HG03432 (cell line): ENCODE results near the gene LZTS3.
"Not testable (repeated sequence)": the region's sequence is repeated elsewhere in the genome, so short reads cannot be mapped to it uniquely, and the experiment has no call there.

Source experiments
- ATAC-seq: cut with Tn5 transposase; IDR thresholded peaks from one replicate; pipeline ENCODE4 v1.9.1; 2021; ENCODE audit warnings: mild to moderate bottlenecking, moderate library complexity; ENCODE audit not compliant: unreplicated experiment

LZTS3 gene

DNA sequence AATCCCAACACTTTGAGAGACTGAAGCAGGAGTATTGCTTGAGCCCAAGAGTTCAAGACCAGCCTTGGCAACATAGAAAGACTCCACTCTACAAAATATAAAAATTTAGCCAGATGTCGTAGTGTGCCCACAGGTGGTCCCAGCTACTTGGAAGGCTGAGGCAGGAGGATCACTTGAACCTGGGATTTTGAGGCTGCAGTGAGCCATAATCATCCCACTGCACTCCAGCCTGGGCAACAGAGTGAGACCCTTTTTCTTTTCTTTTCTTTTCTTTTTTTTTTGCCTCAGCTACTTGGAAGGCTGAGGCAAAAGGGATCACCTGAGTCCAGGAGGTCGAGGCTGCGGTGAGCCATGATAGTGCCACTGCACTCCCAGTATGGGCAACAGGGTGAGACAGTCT, 31.6 kb downstream of the LZTS3 start:
- no peak for ATAC-seq

DNA sequence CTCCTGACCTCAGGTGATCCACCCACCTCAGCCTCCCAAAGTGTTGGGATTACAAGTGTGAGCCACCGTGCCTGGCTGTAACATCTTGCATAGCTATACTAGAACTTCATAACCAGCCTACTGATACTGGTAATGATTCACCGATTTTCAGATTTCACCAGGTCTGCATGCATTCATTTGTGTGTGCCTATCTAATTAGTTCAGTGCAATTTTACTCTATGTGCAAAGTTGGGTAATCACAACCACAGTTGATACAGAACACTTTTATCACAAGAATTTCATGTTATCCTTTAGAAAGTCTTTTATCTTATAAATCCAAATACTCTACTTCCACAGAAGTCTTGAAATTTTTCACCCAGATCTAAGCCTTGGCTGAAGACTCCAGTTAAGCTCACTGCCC, 35.9 kb downstream of the LZTS3 start:
- no peak for ATAC-seq

DNA sequence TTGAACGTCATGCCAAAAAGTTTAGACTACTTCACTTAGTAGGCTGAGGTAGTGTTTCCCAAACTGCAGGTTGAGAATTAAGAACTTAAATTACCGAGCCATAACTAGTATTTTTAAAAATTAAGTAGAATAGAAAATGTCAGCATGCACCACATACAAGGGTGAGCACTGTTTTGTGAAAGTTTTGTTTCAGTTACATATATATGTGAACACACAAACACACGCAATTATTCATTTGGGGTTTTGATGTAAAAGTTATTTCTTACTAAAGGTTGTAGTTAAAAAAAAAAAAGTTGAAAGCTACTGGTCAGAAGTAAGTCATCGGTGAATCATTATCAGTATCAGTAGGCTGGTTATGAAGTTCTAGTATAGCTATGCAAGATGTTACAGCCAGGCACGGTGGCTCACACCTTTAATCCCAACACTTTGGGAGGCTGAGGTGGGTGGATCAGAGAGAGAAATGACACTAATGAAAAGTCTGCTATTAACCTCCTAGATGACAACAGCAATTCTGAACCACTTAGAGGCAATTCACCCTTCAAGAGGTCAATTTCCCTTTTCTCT, 37.8 kb downstream of the LZTS3 start:
- ATAC-seq, result no peak

DNA sequence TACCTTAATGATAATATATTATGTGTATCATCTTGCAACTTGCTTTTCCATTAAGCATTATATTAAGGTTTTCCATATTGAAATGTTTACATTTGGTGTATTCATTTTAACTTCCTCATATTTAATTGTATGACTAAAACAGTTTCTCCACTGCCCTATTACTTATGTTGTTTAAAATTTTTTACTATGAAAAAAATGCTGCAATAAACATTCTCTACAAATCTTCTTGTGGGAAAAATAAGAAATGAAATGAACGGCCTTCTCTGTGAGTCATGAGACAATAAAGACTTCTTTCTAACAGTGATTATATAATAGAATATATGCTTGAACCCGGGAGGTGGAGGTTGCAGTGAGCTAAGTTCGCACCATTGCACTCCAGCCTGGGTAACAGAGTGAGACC, 39.2 kb downstream of the LZTS3 start:
- no peak for ATAC-seq

DNA sequence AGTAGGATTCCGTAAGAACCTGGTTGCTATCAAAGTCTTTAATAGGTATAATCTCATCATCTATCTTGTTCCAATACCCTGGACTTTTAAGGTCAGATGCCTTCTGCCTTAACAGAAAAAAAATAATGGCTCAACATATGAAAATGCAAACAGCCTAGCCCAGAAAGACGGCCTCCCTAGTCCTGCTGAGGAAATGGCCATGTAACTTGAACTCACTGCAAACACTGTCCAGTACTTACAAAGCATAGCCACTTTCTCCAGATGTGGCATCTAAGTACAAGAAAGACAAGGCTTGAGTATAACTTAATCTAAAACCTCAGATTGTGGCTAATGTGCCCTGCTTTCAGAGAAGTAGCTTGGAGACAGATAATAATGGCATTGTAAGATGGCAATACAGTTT, 40.2 kb downstream of the LZTS3 start:
- ATAC-seq, result no peak

DNA sequence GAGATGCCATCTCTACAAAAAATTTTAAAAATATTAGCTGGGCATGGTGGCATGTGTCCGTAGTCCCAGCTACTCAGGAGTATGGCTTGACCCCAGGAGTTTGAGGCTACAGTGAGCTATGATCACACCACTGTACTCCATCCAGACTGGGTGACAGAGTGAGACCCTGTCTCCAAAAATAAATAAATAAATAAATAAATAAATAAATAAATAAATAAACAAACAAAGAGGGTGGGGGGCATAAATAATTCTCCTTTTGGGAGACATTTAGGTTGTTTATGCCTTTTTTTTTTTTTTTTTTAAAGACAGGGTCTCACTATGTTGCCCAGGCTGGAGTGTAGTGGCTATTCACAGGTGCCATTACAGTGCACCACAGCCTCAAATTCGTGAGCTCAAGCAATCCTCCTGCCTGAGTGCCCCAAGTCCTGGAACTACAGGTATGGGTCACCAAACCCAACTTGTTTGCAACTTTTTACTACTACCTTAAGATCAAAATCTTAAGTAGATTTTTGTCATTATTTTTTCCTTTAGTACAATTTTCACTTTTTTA, 43.2 kb downstream of the LZTS3 start:
- no peak for ATAC-seq

DNA sequence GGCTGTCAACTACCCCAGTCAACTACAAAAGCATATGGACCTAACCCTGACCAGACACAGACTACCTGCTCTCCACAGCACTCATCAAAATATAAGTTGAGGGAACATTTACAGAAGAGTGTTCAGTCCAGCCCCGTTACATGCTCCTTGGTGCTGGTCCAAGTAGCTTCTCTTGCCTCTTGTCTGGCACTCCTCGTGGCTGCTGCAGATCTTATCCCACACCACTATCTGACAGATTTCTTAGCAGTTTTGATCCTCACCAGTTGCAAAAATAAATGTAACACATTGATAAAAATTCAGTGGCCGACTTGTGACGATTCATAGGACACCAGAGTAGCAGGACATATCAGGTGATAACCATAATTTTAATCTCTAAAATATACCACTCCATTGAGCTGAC, 44.3 kb downstream of the LZTS3 start:
- ATAC-seq, result no peak

DNA sequence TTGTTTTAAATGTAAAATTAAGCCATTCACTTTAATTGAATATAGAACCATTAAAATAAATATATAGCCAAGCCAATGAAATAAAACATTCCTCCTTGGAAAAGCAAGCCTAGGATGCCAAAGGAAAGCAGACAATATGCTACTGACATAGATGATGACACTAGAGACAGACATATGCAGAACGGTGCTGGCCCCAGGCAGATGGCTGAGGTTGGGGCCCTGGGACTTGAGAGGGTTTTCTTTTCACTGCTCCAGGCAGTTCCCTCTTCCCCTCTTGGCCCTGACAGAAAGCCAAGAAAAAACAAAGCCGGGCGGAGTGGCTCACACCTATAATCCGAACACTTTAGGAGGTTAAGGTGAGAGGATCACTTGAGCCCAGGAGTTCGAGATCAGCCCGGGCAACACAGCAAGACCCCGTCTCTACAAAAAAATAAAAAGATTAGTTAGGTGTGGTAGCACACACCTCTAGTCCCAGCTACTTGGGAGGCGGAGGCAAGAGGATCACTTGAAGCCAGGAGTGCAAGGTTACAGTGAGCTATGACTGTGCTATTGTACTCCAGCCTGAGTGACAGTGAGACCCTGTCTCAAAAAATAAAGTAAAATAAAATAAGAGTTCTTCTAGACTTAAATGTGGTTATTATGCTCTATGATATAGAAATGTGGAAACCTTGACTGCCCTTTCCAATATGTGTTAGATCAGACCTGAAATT, 44.9 kb downstream of the LZTS3 start:
- no peak for ATAC-seq

DNA sequence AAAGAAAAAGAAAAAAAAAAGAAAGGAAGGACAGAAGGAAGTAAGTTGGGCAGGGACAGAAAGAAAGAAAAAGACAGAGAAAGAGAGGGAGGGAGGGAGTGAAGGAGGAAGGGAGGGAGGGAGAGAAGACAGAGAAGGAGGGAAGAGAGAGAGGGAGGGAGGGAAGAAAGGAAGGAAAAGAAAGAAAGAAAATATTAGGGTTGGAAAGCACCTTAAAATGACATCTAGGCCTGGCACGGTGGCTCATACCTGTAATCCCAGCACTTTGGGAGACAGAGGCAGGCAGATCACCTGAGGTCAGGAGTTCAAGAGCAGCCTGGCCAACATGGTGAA, 46.9 kb downstream of the LZTS3 start:
- no peak for ATAC-seq

DNA sequence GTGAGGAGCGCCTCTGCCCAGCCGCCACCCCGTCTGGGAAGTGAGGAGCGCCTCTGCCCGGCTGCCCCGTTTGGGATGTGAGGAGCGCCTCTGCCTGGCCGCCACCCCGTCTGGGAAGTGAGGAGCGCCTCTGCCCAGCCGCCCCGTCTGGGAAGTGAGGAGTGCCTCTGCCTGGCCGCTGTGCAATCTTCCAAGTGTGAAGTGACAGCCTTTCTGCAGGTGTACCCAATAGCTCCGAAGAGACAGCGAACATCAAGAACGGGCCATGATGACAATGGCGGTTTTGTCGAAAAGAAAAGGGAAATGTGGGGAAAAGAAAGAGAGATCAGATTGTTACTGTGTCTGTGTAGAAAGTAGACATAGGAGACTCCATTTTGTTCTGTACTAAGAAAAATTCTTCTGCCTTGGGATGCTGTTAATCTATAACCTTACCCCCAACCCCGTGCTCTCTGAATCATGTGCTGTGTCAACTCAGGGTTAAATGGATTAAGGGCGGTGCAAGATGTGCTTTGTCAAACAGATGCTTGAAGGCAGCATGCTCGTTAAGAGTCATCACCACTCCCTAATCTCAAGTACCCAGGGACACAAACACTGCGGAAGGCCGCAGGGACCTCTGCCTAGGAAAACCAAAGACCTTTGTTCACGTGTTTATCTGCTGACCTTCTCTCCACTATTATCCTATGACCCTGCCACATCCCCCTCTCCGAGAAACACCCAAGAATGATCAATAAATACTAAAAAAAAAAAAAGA, 47.4 kb downstream of the LZTS3 start:
- ATAC-seq, result not testable (repeated sequence)

DNA sequence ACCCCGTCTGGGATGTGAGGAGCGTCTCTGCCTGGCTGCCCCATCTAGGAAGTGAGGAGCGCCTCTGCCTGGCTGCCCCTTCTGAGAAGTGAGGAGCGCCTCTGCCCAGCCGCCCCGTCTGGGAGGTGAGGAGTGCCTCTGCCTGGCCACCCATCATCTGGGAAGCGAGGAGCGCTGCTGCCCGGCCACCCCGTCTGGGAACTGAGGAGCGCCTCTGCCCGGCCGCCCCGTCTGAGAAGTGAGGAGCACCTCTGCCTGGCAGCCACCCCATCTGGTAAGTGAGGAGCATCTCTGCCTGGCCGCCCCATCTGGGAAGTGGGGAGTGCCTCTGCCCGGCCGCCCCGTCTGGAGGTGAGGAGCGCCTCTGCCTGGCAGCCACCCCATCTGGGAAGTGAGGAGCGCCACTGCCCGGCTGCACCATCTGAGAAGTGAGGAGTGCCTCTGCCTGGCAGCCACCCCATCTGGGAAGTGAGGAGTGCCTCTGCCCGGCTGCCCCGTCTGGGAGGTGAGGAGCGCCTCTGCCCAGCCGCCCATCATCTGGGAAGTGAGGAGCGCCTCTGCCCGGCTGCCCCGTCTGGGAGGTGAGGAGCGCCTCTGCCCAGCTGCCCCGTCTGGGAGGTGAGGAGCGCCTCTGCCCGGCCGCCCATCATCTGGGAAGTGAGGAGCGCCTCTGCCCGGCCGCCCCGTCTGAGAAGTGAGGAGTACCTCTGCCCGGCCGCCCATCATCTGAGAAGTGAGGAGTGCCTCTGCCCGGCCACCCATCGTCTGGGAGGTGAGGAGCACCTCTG, 48.4 kb downstream of the LZTS3 start:
- not testable (repeated sequence) for ATAC-seq

DNA sequence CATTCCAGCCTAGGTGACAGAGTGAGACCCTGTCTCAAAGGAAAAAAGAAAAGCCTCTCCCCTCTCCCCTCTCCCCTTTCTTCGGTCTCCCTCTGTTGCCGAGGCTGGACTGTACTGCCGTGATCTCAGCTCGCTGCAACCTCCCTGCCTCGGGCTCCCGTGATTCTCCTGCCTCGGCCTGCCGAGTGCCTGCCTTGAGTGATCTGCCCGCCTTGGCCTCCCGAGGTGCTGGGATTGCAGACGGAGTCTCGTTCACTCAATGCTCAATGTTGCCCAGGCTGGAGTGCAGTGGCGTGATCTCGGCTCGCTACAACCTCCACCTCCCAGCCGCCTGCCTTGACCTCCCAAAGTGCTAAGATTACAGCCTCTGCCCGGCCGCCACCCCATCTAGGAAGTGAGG, 49.2 kb downstream of the LZTS3 start:
- ATAC-seq, result not testable (repeated sequence)

DNA sequence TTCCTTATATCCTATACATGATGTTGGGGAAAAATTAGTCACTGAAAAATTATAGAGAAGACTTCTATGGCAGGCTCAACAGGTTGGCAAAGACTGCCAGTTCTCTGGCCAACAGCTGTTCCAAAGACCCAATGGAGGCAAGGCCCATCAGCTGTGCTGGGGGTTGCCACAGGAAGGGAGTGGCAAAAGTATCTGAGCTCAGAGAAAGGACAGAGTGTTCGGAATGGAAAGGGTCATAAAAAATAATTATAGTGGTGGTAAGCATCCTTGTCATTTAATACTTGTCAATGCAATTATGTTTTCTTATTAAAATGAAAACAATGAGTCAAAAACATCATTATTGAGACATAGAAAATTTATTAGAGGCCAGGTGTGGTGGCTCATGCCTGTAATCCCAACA, 49.8 kb downstream of the LZTS3 start:
- ATAC-seq, result no peak

DNA sequence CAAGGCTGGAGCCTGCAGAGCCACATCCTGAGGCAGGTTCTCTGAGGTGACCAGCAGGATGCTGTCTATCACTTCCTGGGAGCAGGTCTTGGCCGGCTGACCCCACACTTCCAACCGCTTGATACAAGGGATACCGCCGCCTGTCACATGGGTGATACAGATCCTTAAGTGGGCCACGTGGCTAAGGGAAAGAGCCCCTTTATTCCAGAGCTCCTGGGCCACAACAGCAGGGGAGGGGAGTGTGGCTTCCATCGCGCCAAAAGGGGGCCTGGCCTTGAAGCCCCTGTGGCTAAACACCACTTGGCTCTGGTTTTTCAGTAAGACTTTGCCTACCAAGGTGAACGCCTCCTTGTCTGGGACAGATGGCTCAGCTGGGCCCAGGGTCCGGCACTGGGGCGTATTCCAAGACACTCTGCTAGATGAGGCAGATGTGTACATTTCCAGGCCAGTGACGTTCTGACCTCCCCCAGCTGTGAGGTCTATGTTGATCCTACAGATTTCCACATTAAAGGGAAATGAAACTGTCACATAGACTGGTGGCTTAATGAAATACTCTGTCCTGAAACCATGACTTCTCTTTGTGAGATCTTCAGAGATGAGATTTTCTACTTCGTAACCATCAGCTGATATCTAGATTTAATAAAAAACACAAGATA, 51.3 kb downstream of the LZTS3 start:
- ATAC-seq, result no peak

DNA sequence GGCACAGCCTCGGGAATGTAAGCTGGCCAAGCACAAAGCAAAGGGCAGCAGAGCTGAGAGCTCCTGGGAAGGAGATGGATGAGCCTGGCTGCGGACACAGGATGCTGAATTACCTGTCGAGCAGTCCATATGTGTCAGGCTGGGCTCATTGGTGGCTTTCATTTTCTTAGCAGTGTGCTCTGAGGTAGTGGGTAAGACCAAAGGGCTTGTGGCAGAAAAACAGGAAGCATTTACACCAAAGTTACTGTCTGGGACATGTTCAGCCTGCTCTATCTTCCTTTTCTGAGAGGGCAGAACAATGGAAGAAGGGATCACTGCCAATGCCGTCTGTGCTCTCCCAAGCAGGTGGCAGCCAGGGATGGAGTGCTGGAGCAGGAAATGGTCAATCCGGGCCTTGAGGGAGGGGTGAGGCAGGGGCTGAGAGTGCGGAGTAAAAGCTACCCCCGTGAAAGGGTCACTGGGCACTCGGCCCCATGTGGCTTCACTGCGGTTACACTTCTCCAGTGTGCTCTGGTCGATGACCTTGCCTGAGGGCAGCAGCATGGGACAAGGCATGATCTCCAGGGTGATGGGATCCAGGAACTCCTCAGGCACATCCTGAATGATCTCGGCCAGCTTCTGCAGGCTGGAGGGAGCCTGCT, 52.0 kb downstream of the LZTS3 start:
- ATAC-seq, result no peak

DNA sequence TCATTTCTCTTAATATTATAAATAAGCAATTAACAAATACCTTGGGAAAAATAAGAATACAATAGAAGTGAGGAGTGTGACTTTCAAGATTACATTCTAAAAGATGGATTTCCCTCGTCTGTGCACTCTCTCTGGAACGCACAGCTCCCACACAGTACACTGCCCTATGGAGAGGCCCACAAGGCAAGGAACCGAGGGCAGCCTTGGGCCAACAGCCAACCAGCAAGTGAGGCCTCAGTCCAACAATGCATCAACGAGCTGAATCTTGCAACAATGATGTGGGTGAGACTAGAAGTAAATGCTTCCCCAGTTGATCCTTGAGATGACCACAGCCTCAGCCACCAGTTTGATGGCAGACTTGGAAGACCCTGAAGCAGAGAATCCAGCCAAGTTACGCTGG, 54.3 kb downstream of the LZTS3 start:
- no peak for ATAC-seq

DNA sequence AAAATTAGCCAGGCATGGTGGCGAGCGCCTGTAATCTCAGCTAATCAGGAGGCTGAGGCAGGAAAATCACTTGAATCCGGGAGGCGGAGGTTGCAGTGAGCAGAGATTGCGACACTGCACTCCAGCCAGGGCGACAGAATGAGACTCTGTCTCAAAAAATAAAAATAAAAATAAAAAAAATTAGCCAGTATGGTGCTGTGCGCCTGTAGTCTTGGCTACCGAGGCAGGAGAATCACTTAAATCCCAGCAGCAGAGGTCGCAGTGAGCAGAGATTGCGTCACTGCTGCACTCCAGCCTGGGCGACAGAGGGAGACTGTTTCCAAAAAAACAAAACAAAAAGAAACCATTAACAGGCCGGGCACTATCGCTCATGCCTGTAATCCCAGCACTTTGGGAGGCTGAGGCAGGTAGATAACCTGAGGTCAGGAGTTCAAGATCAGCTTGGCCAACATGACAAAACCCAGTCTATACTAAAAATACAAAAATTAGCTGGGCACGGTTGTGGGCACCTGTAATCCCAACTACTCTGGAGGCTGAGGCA, 55.4 kb downstream of the LZTS3 start:
- not testable (repeated sequence) for ATAC-seq

DNA sequence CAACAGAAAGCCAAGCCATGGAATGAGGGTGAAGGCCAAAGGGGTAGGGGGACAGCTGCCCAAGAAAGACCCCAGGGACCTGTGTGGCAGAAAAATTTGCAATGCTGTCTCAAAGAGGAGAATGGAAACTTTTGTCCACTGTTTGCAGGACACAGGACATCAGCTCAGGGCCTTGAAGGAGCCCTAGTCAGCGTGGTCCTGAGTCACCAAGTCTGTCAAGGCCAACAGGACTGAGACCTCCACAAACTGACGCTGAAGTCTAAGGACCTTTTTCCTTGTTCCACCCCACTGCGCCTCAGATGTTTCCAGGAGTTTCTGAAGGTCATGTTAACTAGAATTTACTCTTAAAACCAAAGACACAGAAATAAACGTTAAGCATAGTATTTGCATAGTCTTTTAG, 57.0 kb downstream of the LZTS3 start:
- no peak for ATAC-seq

DNA sequence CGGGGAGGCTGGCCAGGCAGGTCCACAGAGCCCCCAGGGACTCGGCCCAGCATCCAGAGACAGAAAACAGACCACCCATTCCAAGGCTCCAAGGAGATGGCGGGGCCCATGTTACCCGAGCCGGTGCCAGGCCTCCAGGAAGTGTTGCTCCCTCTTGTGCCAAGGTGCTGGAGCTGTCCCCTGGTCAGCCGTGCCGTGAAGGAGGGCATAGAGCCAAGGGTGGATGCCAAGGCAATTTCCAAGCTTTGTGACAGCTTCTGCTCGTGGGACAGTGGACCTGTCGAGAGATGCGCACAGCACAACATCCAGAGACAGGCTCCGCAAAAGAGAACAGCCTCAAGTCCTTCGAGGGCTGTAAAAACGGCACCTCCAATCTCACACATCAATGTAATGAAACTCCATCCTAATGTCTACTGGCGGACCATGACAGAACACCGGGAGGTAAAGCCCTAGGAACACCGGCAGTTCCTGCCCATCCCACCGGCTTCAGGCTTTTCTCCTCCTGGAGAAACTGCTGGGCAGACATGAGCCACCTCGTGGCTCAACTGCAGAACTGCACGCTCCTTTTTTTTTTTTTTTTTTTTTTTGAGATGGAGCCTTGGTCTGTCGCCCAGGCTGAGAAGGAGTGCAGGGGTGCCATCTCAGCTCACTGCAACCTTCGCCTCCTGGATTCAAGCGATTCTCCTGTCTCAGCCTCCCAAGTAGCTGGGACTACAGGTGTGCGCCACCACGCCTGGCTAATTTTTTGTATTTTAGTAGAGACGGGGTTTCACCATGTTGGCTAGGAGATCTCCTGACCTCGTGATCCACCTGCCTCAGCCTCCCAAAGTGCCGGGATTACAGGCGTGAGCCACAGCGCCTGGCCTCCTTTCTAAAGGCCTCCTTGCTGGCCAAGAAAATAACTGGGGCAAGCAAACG, 57.9 kb downstream of the LZTS3 start:
- ATAC-seq, result no peak
